ENCODE measurements around the gene HACD2. TPM values are rescaled to one million over a fixed set of nuclear protein-coding genes. Genes with fewer than 3 reads are reported as not detected.

HACD2 gene
- total RNA-seq, 2 experiments from 2014 or later = 12.1 to 13.3 TPM

DNA sequence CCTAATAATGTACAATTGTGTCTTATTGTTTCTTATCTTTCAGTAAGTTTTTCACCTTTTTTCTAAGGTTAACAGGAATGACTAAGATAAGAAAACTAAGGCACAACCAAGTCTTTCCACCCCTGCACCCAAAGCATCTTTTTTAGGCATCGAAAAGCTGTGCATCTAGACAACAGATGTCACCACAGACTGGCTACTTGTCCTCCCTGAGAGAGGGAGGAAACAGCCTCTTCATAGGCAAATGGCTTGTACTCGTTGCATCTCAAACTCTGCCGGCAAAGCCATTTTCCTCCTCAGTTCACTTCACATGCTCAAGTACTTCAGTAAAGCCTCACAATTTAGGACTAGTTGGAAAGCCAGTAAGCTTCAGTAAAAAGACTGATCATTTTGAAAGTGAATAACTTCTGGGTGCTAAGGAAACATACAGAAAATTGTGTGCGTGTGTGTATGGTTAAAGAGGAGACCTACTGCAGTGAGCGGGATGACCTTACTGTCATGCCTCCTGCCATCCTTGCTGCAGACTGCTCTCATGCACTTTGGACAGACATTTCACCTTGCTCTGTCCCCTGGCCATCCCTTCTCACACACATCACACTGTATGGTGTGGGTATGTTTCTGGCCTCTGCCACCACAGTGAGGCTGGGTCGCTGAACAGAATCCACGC is 36.5 kb upstream of the HACD2 start:
- intact Hi-C loops (cut with DNase I, micrococcal nuclease) = loop anchor here in 1 of 2 experiments (10.0 kb wide), 1 partner anchor 707 kb away; no protein-coding TSS in a partner anchor
- H3K36me3 Mint-ChIP-seq (ENCODE audit: low read depth) = no peaks in the 10 kb centered on the region
- TF ChIP-seq, protein P1, sequence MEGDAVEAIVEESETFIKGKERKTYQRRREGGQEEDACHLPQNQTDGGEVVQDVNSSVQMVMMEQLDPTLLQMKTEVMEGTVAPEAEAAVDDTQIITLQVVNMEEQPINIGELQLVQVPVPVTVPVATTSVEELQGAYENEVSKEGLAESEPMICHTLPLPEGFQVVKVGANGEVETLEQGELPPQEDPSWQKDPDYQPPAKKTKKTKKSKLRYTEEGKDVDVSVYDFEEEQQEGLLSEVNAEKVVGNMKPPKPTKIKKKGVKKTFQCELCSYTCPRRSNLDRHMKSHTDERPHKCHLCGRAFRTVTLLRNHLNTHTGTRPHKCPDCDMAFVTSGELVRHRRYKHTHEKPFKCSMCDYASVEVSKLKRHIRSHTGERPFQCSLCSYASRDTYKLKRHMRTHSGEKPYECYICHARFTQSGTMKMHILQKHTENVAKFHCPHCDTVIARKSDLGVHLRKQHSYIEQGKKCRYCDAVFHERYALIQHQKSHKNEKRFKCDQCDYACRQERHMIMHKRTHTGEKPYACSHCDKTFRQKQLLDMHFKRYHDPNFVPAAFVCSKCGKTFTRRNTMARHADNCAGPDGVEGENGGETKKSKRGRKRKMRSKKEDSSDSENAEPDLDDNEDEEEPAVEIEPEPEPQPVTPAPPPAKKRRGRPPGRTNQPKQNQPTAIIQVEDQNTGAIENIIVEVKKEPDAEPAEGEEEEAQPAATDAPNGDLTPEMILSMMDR (IDR thresholded peaks at IDR 0.05) = no peak
- H3K36me3 ChIP-seq (ENCODE audit: insufficient read depth, low read length) = no peaks in the 10 kb centered on the region
- no peaks in the 10 kb centered on the region for H3K4me1 ChIP-seq (ENCODE audit: insufficient read depth, low read length)
- H3K27me3 Mint-ChIP-seq = no peaks in the 10 kb centered on the region
- H3K9me3 Mint-ChIP-seq = no peaks in the 10 kb centered on the region
- no peak overlapping the region for H3K27ac Mint-ChIP-seq
- no peaks in the 10 kb centered on the region for H3K9me3 ChIP-seq (ENCODE audit: control insufficient read depth in 1 of 2, insufficient read depth in 1 of 2, low read length in 2 of 2)
- H3K4me3 ChIP-seq (ENCODE audit: low read length) = no peak overlapping the region
- H3K4me3 Mint-ChIP-seq = no peak overlapping the region
- no peak for DNase-seq
- ATAC-seq (ENCODE audit: poor library complexity) = no peak
- no peak overlapping the region for H3K27ac ChIP-seq (ENCODE audit: low read depth in 1 of 2, low read length in 2 of 2)
- no peaks in the 10 kb centered on the region for H3K27me3 ChIP-seq (ENCODE audit: control insufficient read depth in 1 of 2, insufficient read depth in 2 of 2, low read length in 2 of 2)
- ChIA-PET CTCF (no interaction called here), POLR2A (no interaction called here)
- H3K4me1 Mint-ChIP-seq (ENCODE audit: low read depth) = no peaks in the 10 kb centered on the region

DNA sequence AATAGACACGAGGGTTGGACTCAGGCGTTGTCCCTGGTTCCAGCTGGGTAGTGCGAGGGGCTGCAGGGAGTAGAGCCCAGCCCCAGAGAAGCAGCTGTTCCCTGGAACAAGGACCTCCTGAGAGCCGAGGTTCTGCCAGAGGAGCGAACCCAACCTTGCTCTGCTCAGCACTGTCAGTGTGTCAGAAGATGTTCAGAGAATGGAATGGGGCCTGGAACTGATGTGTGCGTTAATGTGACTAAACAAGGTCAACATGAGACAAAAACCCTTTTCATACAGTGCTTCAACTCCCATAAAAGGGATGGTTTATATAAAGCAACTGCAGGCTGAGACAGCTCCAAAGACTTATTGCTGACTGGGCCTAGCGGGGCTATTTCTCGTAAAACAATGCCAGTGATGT is 35.5 kb upstream of the HACD2 start:
- TF ChIP-seq, protein P1 (IDR thresholded peaks at IDR 0.05) = no peak
- Histone ChIP-seq H3K27ac (ENCODE audit: low read depth in 1 of 2, low read length in 2 of 2) (no peak overlapping the region), H3K4me1 (ENCODE audit: insufficient read depth, low read length) (no peaks in the 10 kb centered on the region), H3K9me3 (ENCODE audit: control insufficient read depth in 1 of 2, insufficient read depth in 1 of 2, low read length in 2 of 2) (no peaks in the 10 kb centered on the region), H3K27me3 (ENCODE audit: control insufficient read depth in 1 of 2, insufficient read depth in 2 of 2, low read length in 2 of 2) (no peaks in the 10 kb centered on the region), H3K4me3 (ENCODE audit: low read length) (no peak overlapping the region), H3K36me3 (ENCODE audit: insufficient read depth, low read length) (no peaks in the 10 kb centered on the region)
- no peaks in the 10 kb centered on the region for H3K4me1 Mint-ChIP-seq (ENCODE audit: low read depth)
- H3K36me3 Mint-ChIP-seq (ENCODE audit: low read depth) = no peaks in the 10 kb centered on the region
- H3K4me3 Mint-ChIP-seq = no peak overlapping the region
- no peak overlapping the region for H3K27ac Mint-ChIP-seq
- DNase-seq (no peak), ATAC-seq (ENCODE audit: poor library complexity) (no peak)
- POLR2A ChIA-PET = interaction anchor here (0.7 kb wide), 1 partner anchor 181 kb away, joined by 4 read pairs; no protein-coding TSS in a partner anchor
- intact Hi-C loops (cut with DNase I, micrococcal nuclease) = loop anchor here in 1 of 2 experiments (10.0 kb wide), 1 partner anchor 706 kb away; no protein-coding TSS in a partner anchor
- CTCF ChIA-PET = no interaction called here
- no peaks in the 10 kb centered on the region for H3K27me3 Mint-ChIP-seq
- H3K9me3 Mint-ChIP-seq = no peaks in the 10 kb centered on the region

- H3K4me1 ChIP-seq (ENCODE audit: insufficient read depth, low read length) = no peaks in the 10 kb centered on the region
- H3K9me3 Mint-ChIP-seq = no peaks in the 10 kb centered on the region
- H3K27me3 Mint-ChIP-seq = no peaks in the 10 kb centered on the region
- DNase-seq (peak in 3 of 14 experiments; percentile 25 to 69 (median 69)), ATAC-seq (ENCODE audit: poor library complexity) (no peak)
- no peaks in the 10 kb centered on the region for H3K9me3 ChIP-seq (ENCODE audit: control insufficient read depth in 1 of 2, insufficient read depth in 1 of 2, low read length in 2 of 2)
- no peaks in the 10 kb centered on the region for H3K4me1 Mint-ChIP-seq (ENCODE audit: low read depth)
- H3K27ac Mint-ChIP-seq = no peak overlapping the region
- H3K27me3 ChIP-seq (ENCODE audit: control insufficient read depth in 1 of 2, insufficient read depth in 2 of 2, low read length in 2 of 2) = no peaks in the 10 kb centered on the region
- no peaks in the 10 kb centered on the region for H3K36me3 Mint-ChIP-seq (ENCODE audit: low read depth)
- POLR2A ChIA-PET = no interaction called here
- intact Hi-C loops (cut with DNase I, micrococcal nuclease) = no loop called here
- H3K4me3 Mint-ChIP-seq = no peak overlapping the region
- no peak overlapping the region for H3K4me3 ChIP-seq (ENCODE audit: low read length)
- H3K36me3 ChIP-seq (ENCODE audit: insufficient read depth, low read length) = no peaks in the 10 kb centered on the region
- CTCF ChIA-PET = no interaction called here
- TF ChIP-seq, protein P1 (IDR thresholded peaks at IDR 0.05) = no peak
- no peak overlapping the region for H3K27ac ChIP-seq (ENCODE audit: low read depth in 1 of 2, low read length in 2 of 2)
Observed at GRCh38 chr3:123618768-123619484, 34.1 kb upstream of the HACD2 start.

Data from CD4-positive, alpha-beta T cell (primary cell).